GM12878 (cell line): ENCODE data around the gene MAP4K5. TPM values are rescaled to one million over a fixed set of nuclear protein-coding genes. Genes with fewer than 3 reads are reported as not detected.

Source experiments
- ATAC-seq: fragments of 200-7000 bp; cut with Tn5 transposase; 3 replicates; pipeline ENCODE4 v1.9.1; 2020; ENCODE audit warnings: mild to moderate bottlenecking, moderate library complexity
- BruUV-seq: library from RNA; stranded (reverse); fragments of 400-500 nt; replicated peaks from 2 replicates; lab custom pipeline; 2021; lab: Mats Ljungman, UMichigan
- CTCF ChIA-PET: fragments of 300-600 bp; sonication (Branson Sonifier 250); formaldehyde crosslinking; extraction: SDS; loops from one replicate; lab custom pipeline; 2021; ENCODE audit warnings: inconsistent platforms; lab: Yijun Ruan, JAX
- POLR2A ChIA-PET: fragments of 350-600 bp; formaldehyde crosslinking; extraction: SDS; loops from one replicate; lab custom pipeline; 2021; ENCODE audit warnings: inconsistent platforms; lab: Charles Lee
- RAD21 ChIA-PET: fragments of 300-600 bp; sonication (Branson Sonifier 250); formaldehyde crosslinking; loops from one replicate; lab custom pipeline; 2023; ENCODE audit warnings: antibody characterized with exemption; ENCODE audit not compliant: unreplicated experiment; lab: Charles Lee
- SMC1A ChIA-PET: fragments of 300-600 bp; sonication (Branson Sonifier 250); formaldehyde crosslinking; loops from one replicate; lab custom pipeline; 2023; ENCODE audit not compliant: unreplicated experiment, uncharacterized antibody; lab: Charles Lee
- DNase-seq: peaks from one replicate; pipeline ENCODE4 v3.0.0-alpha.2; 2011; ENCODE audit warnings: low read depth, low spot score
- FAIRE-seq: peaks from 3 replicates; lab custom pipeline; 2011; peaks lifted over from hg19 to GRCh38; lab: Jason Lieb, UNC
- H2AFZ ChIP-seq: 2 replicates; pipeline ENCODE4 v1.6.0; 2011; ENCODE audit warnings: low read depth, low read length, control low read depth; ENCODE audit not compliant: control insufficient read depth
- H3K27ac ChIP-seq: 2 replicates; pipeline ENCODE4 v1.5.1; 2011; ENCODE audit warnings: control low read depth; ENCODE audit not compliant: control insufficient read depth, insufficient read depth
- H3K27me3 ChIP-seq, 2 experiments: replicated peaks in 1 of 2; 2 replicates each; pipeline versions ENCODE4 v1.6.0 to v1.6.1; 2011; ENCODE audit warnings: low read length in 1 of 2; ENCODE audit not compliant: control insufficient read depth in 2 of 2, insufficient read depth in 2 of 2
- H3K36me3 ChIP-seq, 2 experiments: 2 replicates each; pipeline ENCODE4 v1.5.1; 2011; ENCODE audit warnings: low read length in 1 of 2; ENCODE audit not compliant: control insufficient read depth in 2 of 2, insufficient read depth in 2 of 2
- H3K4me1 ChIP-seq: 2 replicates; pipeline ENCODE4 v1.6.1; 2011; ENCODE audit warnings: mild to moderate bottlenecking, low read length, moderate library complexity, mixed read lengths; ENCODE audit not compliant: control insufficient read depth, insufficient read depth
- H3K4me2 ChIP-seq: 2 replicates; pipeline ENCODE4 v1.6.0; 2011; ENCODE audit warnings: control low read depth; ENCODE audit not compliant: control insufficient read depth, insufficient read depth
- H3K4me3 ChIP-seq: fragments of 200-600 bp; sonication (generic); 2 replicates; pipeline ENCODE4 v1.5.1; 2016
- H3K79me2 ChIP-seq: 2 replicates; pipeline ENCODE4 v1.6.0; 2011; ENCODE audit warnings: low read length; ENCODE audit not compliant: control insufficient read depth, insufficient read depth
- H3K9ac ChIP-seq: 2 replicates; pipeline ENCODE4 v1.8.0; 2011; ENCODE audit warnings: low read length, control low read depth, mixed read lengths; ENCODE audit not compliant: control insufficient read depth, insufficient read depth
- H3K9me3 ChIP-seq: replicated peaks from 3 replicates; pipeline ENCODE4 v1.5.1; 2011; ENCODE audit warnings: mild to moderate bottlenecking, low read length; ENCODE audit not compliant: control insufficient read depth, insufficient read depth
- H4K20me1 ChIP-seq: 2 replicates; pipeline ENCODE4 v1.6.0; 2011; ENCODE audit not compliant: control insufficient read depth, insufficient read depth
- EED ChIP-seq: sonication (generic); IDR thresholded peaks from 2 replicates; pipeline ENCODE4 v1.6.1; 2016; ENCODE audit warnings: antibody characterized with exemption, low read depth
- PAX8 ChIP-seq: fragments of 450-650 bp; IDR thresholded peaks from 2 replicates; pipeline ENCODE4 v1.6.1; 2017; ENCODE audit warnings: mild to moderate bottlenecking, moderate library complexity
- ZBTB40 ChIP-seq: fragments of 450-650 bp; IDR thresholded peaks from 2 replicates; pipeline ENCODE4 v1.6.1; 2016; ENCODE audit warnings: mild to moderate bottlenecking, moderate library complexity, borderline replicate concordance
- WGBS: methylation state at CpG from one replicate; pipeline ENCODE4 v1.1.6; 2016; ENCODE audit warnings: low lambda C conversion rate; ENCODE audit not compliant: insufficient replicate concordance, insufficient coverage; ENCODE audit errors: missing lambda C conversion rate; 5-methylcytosine and 5-hydroxymethylcytosine counted together
- in situ Hi-C: fragments of 300-500 bp; cut with MboI; formaldehyde crosslinking; loops from 9 replicates; pipeline ENCODE4 v1.14.3; 2018; ENCODE audit warnings: mixed read lengths
- intact Hi-C: fragments of 100-400 bp; cut with micrococcal nuclease; formaldehyde crosslinking; loops from one replicate; pipeline ENCODE4 v1.14.2; 2022; ENCODE audit not compliant: unreplicated experiment
- polyA plus RNA-seq, 11 experiments: library from polyadenylated mRNA; depleted of rRNA in 4 of 11; unstranded in 6 of 11; stranded (reverse) in 5 of 11; fragments of >200 nt; fragmentation: Nextera tagmentation in 4 of 11; fragmentation: Illumina TruSeq in 1 of 11; extraction: Ambion mirVana in 4 of 11; extraction: Trizol in 1 of 11; gene quantifications; 1 replicate in 1 of 11; 2 replicates in 10 of 11; pipeline versions ENCODE4 v1.2.1 to v1.2.3, GENCODE V29; 2011 to 2016; ENCODE audit warnings: inconsistent platforms in 2 of 11, missing spikeins in 2 of 11, low read depth in 1 of 11
- total RNA-seq, 4 experiments: library from RNA; depleted of rRNA in 3 of 4; stranded (reverse); fragments of >200 nt in 3 of 4; fragmentation: Illumina TruSeq in 1 of 4; extraction: Trizol in 1 of 4; gene quantifications; 2 replicates each; pipeline versions ENCODE4 v1.2.1 to v1.2.3, GENCODE V29; 2013 to 2021

MAP4K5 gene
- total and polyA plus RNA-seq, 10 of the 15 experiments (the other 5 are each of a cell fraction or from before 2014, with no cell fraction given), result 9.1 to 41.3 (median 30.1) TPM

DNA sequence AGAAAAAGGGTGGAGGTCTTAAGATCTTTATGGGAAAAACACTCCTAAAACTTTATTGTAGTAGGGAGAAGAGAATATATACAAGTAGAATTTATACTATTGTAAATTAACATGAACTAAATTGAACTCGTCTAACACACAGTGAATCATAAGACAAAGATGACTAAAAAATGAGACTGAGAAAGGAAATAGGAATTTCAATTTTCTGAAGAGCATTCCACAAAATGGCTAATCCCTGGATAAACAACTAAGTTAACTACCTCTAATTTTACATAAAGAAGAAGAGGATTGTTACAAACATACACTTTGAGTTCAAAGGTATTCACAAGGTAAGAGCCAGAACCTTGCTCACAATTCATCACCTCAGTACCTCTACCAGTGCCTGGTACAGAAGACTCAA lies 2.0 kb downstream of the MAP4K5 start:
- FAIRE-seq (no peak), DNase-seq (no peak), ATAC-seq (no peak)
- Histone ChIP-seq H3K4me1 (peaks cover 13% of the 10 kb centered on the region), H3K9me3 (no peaks in the 10 kb centered on the region), H4K20me1 (no peaks in the 10 kb centered on the region), H3K27ac (no peak overlapping the region), H3K4me2 (peak overlapping the region; percentile 63), H3K36me3 (no peaks in the 10 kb centered on the region), H2AFZ (no peak overlapping the region), H3K27me3 (no peaks in the 10 kb centered on the region), H3K79me2 (peaks cover 45% of the 10 kb centered on the region), H3K9ac (no peak overlapping the region), H3K4me3 (peak overlapping the region; percentile 81)
- ChIA-PET SMC1A (interaction anchor here (0.8 to 3.5 kb wide), 5 partner anchors 15 to 210 kb away, joined by 3 to 17 read pairs (median 7); no protein-coding TSS in a partner anchor), POLR2A (no interaction called here), CTCF (interaction anchor here (0.8 to 1.0 kb wide), 3 partner anchors 136 to 210 kb away, joined by 3 to 7 read pairs (median 6); no protein-coding TSS in a partner anchor), RAD21 (interaction anchor here (0.9 kb wide), 1 partner anchor 678 kb away, joined by 3 read pairs; the partner anchor contains the start of gene NEMF)
- TF ChIP-seq ZBTB40, result no peak
- no peak for TF ChIP-seq PAX8
- no peak for TF ChIP-seq EED
- in situ Hi-C loops (loop anchor here (5.0 kb wide), 1 partner anchor 678 kb away; the partner anchor contains the start of gene NEMF), intact Hi-C loops (loop anchor here (5.0 kb wide), 2 partner anchors 298 to 898 kb away; partner anchors contain the start of gene SOS2)
- no TSS peak for BruUV-seq
- 0% methylated on average over 1 of the region's 1 CpG for WGBS
